Measurements from ENCODE around the gene SLC2A13.

SLC2A13 gene

DNA sequence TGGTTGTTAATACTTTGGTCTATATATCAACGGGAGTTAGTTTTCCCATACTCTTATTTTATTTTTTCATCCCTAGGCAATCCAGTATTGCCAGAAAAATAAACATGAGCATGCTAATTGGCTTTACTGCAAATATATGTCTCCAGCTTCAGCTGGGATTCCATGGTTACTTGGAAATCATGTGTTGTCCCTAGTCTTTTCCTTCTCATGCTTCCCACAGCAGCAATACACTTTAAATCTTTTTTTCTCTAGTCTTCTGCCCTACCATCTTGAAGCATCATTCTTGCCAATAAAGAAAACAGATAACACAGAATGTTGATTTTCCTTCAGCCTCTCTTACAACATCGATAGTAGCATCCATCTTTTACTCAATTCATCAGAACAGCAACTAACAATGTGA is 60.2 kb downstream of the SLC2A13 start:
- DNase-seq (ENCODE audit: low read depth): no peak

DNA sequence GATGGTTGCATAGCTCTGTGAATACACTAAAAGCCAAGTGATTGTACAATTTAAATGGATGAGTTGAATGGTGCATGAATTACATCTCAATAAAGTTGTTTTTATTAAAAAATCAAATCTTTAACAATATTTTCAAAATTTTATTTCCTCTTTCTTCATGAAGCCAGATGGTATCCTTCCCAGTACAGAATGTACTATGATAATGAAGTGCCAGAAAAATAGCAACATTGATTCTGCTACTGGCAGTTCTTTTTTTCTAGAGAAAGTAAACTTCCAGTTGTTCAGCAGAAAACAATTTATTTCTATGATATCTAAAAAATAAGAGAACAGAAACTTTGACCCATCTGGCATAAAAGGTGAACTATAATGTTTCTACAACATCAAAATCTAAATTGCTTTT is 61.5 kb downstream of the SLC2A13 start:
- TF ChIP-seq, protein P1, sequence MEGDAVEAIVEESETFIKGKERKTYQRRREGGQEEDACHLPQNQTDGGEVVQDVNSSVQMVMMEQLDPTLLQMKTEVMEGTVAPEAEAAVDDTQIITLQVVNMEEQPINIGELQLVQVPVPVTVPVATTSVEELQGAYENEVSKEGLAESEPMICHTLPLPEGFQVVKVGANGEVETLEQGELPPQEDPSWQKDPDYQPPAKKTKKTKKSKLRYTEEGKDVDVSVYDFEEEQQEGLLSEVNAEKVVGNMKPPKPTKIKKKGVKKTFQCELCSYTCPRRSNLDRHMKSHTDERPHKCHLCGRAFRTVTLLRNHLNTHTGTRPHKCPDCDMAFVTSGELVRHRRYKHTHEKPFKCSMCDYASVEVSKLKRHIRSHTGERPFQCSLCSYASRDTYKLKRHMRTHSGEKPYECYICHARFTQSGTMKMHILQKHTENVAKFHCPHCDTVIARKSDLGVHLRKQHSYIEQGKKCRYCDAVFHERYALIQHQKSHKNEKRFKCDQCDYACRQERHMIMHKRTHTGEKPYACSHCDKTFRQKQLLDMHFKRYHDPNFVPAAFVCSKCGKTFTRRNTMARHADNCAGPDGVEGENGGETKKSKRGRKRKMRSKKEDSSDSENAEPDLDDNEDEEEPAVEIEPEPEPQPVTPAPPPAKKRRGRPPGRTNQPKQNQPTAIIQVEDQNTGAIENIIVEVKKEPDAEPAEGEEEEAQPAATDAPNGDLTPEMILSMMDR (IDR thresholded peaks at IDR 0.05; ENCODE audit: insufficient read depth, low read depth, low read length, missing control alignments): no peak

More for the DNA sequence above, 60.2 kb downstream of the SLC2A13 start:
- H3K4me3 ChIP-seq (ENCODE audit: low read length): no peak overlapping the region
- TF ChIP-seq, protein P1 (IDR thresholded peaks at IDR 0.05; ENCODE audit: insufficient read depth, low read depth, low read length, missing control alignments): no peak

DNA sequence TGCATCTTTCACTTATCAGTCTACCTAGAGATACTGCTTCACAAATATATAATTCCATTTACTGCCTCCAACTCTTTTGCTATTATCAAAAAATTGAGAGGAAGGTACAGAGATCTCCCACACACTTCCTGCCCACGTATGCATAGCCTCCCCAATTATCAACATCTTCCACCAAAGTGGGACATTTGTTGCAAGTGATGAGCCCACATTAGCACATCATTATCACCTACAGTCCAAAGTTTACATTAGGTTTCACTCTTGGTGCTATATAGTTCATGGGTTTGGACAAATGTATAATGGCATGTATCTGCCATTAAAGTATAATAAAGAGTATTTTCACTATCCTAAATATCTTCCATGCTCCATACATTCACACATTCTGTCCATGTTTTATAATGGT is 66.3 kb downstream of the SLC2A13 start:
- TF ChIP-seq, protein P1 (IDR thresholded peaks at IDR 0.05; ENCODE audit: insufficient read depth, low read depth, low read length, missing control alignments): no peak
- no peak overlapping the region for H3K4me3 ChIP-seq (ENCODE audit: low read length)
- no peak for DNase-seq (ENCODE audit: low read depth)

More for the DNA sequence above, 61.5 kb downstream of the SLC2A13 start:
- no peak for DNase-seq (ENCODE audit: low read depth)
- no peak overlapping the region for H3K4me3 ChIP-seq (ENCODE audit: low read length)

DNA sequence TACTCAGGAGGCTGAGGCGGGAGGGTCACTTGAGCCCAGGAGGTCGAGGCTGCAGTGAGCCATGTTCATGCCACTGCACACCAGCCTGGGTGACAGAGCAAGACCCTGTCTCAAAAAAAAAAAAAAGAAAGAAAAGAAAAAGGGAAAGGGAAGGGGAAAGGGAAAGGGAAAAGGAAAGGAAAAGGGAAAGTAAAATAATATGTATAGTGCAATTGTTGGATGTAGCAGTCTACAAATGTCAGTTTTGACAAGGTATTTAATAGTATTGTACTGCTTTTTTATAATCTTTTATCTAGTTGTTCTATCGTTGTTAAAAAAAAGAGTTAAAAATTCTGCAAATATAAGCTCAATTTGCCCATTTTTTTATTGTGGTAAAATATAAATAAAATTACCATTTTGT is 67.3 kb downstream of the SLC2A13 start:
- TF ChIP-seq, protein P1 (IDR thresholded peaks at IDR 0.05; ENCODE audit: insufficient read depth, low read depth, low read length, missing control alignments): no peak
- H3K4me3 ChIP-seq (ENCODE audit: low read length): no peak overlapping the region
- DNase-seq (ENCODE audit: low read depth): no peak

DNA sequence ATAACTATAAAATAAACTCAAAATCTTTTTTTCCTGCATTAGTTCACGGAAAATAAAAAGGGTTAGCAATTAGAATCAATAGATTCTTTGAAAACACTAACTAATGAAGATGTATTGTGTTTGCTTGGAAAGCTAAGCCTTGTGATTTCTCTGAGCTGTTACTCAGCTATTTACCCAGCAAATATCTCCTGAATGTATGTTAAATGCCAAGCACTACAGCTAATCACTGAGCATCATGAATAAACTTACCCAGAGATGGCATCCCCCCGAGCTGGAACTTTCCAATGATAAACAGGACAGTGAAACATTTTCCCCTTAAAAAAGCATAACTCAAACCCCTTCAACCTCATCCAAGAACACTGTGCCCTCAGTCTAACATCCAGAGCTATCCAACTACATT is 71.2 kb downstream of the SLC2A13 start:
- H3K4me3 ChIP-seq (ENCODE audit: low read length): no peak overlapping the region
- TF ChIP-seq, protein P1 (IDR thresholded peaks at IDR 0.05; ENCODE audit: insufficient read depth, low read depth, low read length, missing control alignments): no peak

DNA sequence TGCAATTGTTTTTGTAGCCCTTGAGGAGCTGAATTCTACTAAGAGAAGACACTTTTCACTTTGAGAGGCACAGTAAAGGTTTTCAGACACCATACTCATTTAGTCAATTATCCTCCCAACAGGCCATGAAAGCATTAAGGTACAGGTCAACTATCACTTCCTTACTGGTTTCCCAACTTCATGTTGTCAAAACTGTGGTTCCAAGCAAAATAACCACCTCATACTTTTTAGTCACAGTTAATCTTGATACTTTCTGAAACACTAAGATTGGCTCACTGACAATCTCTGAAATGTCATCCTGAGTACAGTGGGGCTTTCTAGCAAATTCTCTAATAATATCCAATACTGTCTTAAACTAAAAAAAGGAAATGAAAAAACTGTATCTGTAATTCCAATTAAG is 71.7 kb downstream of the SLC2A13 start:
- TF ChIP-seq, protein P1 (IDR thresholded peaks at IDR 0.05; ENCODE audit: insufficient read depth, low read depth, low read length, missing control alignments): no peak
- H3K4me3 ChIP-seq (ENCODE audit: low read length): no peak overlapping the region
- DNase-seq (ENCODE audit: low read depth): no peak

More for the DNA sequence above, 71.2 kb downstream of the SLC2A13 start:
- no peak for DNase-seq (ENCODE audit: low read depth)

DNA sequence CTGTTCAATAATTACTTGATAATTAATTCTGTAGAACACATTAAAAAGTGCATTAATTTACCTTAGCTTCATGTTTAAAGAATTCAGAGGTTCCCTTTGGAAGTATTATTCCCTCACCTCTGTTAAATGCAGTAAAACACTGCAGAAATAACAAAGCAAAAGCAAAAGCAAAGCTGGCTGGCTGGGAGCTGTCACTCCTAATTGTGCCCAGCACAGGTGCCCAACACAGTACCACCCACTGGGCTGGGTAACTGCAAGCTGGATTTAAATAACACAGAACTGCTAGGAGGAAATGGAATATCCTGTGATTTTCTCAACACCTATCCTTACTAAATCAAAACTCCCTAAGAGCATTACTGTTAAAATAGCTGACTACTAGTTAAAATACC is 72.6 kb downstream of the SLC2A13 start:
- H3K4me3 ChIP-seq (ENCODE audit: low read length): no peak overlapping the region
- no peak for DNase-seq (ENCODE audit: low read depth)
- TF ChIP-seq, protein P1 (IDR thresholded peaks at IDR 0.05; ENCODE audit: insufficient read depth, low read depth, low read length, missing control alignments): no peak
